Stimulated activated naive CD4-positive, alpha-beta T cell (primary cell): ENCODE measurements around the gene MYO7B.

Experiments
- DNase-seq, 6 experiments: peaks; one replicate each; lab custom pipeline; 2025; lab: John Stamatoyannopoulos, UW

Gene MYO7B

DNA sequence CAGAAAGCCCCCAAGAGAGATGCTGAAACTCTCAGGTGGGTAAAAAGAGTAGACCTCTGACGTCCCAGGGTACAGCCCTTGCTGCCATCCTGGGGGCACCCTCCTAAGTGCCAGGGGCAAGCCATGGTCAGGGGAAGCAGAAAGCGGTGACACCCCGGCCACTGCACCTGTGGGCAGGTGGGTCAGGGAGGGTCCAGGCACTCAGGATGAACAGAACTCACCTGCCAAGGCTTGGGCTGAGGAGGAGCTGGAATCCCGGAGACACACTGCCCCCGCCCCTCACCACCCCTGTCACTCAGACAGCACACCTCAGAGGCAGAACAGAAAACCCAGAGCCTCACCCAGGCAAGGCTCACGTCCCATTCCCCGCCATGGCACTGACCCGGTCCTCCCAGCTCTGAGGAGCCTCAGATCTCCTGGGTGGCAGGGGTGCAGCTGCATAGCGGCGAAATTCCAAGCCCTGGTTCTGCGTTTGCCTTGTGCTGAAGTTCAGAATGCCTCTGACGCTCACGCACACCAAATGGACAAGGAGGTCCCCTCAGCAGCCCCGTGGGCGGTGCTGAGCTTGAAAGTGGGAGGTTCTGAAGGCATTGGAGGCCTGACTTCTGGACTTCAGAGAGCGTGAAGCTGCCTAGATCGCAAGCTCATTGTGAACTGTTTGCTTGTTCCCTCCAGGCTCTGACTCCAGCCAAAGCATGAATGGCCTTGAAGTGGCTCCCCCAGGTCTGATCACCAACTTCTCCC, 114.7 kb downstream of the MYO7B start:
- no peak for DNase-seq

DNA sequence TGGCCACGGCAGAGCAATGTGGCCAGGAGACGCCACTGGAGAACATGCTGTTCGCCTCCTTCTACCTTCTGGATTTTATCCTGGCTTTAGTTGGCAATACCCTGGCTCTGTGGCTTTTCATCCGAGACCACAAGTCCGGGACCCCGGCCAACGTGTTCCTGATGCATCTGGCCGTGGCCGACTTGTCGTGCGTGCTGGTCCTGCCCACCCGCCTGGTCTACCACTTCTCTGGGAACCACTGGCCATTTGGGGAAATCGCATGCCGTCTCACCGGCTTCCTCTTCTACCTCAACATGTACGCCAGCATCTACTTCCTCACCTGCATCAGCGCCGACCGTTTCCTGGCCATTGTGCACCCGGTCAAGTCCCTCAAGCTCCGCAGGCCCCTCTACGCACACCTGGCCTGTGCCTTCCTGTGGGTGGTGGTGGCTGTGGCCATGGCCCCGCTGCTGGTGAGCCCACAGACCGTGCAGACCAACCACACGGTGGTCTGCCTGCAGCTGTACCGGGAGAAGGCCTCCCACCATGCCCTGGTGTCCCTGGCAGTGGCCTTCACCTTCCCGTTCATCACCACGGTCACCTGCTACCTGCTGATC, 115.4 kb downstream of the MYO7B start:
- no peak for DNase-seq

DNA sequence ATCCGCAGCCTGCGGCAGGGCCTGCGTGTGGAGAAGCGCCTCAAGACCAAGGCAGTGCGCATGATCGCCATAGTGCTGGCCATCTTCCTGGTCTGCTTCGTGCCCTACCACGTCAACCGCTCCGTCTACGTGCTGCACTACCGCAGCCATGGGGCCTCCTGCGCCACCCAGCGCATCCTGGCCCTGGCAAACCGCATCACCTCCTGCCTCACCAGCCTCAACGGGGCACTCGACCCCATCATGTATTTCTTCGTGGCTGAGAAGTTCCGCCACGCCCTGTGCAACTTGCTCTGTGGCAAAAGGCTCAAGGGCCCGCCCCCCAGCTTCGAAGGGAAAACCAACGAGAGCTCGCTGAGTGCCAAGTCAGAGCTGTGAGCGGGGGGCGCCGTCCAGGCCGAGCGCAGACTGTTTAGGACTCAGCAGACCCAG, 115.9 kb downstream of the MYO7B start:
- DNase-seq = no peak

DNA sequence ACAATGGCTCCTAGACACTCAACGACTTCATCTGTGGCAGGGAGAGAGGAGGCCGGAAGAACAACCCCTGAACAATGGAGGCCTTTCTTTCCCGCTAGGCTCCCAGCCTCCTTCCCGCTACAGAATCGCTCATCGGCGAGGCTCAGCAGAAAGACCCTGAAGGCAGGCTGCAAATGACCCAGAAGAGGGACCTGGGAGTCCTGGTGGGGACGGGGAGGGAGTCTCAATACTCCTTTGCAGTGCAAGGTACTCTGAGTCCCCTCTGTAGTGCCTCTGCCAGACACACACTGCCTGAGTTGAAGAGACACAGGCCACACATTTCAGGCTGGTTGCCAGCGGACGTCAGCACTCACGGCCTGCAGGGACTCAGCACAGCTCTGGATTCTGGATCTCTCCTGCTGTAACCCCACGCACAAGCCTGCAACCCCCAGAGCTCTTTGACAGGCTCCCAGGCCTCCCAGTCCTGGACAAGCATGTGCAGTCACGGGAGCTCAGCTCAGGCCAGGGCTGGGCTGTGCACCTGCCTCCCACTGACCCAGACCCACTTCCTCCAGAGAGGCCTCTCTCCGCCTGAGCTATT, 116.6 kb downstream of the MYO7B start:
- no peak for DNase-seq

- DNase-seq = no peak
Observed at GRCh38 chr2:127652786-127653357, 117.4 kb downstream of the MYO7B start.

GRCh38 chr2:127653421-127654083, 118.1 kb downstream of the MYO7B start:
- no peak for DNase-seq

DNA sequence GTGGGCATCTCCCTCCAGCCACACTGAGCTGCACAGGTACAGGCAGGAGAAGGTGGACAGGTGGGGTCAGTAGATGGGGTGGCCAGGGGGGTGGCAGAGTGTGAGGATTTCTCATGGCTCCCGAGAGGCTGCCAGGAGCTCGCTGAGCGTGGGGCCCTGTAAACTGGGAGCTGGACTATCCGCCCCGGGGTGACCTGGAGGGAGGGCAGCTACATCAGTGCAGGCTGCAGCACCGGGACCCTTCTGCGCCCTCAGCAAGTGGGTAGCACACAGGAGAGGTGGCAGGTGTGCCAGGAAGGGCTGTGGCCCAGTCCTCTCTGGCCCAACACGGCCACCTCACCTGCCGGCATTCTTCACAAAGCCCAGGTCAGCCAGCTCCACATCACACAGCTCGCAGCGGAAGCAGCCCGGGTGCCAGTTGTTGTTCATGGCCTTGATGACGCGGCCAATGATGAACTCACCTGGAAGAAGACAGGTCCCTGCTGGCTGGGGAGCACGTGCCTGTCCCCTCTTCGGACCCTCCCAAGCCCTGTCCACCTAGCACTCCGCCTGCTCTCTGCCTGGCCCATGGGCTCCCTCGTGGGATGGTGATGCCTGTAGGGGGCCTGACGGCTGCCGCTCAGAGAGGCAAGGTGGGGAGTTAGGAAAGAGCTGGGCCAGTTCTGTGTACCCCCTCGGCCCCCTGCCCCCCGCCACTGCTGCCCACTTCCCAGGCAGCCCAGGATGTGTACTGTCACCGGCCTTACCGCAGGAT, 118.8 kb downstream of the MYO7B start:
- DNase-seq = no peak

DNA sequence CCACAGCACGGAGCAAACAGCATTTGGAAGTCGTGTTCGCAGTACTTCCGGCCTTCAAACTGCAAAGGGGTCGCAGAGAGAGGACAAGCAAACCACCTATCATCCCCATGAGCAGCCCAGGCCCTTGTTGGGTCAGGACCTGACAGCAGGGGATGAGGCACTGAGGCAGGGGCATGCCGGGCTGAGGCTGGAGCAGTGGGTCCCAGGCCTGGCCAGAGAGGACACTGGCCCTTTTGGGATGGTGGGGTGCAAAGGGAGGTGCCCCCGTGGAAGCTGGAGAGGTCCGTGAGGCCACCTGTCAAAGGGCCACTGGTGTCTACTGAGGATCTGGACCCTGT, 119.3 kb downstream of the MYO7B start:
- DNase-seq = no peak

- no peak for DNase-seq
Observed at GRCh38 chr2:127655209-127656073, 120.0 kb downstream of the MYO7B start.

DNA sequence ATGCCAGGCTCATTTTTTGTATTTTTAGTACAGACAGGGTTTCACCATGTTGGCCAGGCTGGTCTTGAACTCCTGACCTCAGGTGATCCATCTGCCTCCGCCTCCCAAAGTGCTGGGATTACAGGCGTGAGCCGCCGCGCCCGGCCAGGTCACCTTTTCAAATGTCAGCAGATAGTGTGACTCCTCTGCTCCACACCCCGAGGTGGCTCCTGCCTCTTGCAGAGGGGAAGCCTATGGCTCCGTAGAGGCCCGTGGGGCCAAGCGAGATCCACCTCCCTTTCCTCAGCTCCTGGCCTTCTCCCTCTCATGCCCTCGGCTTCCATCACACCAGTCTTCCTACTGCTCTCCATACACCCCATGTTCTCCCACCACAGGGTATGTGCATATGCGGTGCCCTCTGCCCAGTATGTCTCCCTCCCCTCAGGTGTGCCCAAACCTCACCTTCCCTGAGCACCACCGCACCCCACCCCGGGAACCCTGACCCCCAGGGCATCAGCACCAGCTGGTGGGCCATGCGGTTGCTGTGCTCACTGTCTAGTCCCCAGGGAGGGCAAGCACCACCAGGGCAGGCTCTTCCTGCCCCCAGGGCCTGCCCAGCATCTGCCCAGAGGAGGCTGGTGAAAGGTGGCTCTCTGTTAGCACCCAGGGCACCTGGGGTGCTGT, 121.2 kb downstream of the MYO7B start:
- DNase-seq = no peak

DNA sequence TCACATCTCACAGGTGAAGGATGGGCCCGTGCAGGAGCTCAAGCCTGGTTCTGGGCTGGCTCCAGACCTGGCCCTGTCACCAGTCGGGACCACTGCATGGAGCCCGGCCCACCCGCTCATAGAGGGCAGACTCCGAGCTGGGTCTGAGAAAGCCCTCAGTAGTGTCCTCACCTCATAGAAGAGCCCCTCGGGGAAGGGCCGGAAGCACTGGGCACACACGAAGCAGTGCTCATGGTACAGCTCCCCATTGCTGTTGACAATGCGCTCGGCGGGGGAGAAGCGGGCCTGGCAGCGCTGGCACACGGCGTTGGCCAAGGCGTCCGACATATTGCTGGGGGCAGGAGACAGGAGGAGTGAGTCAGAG, 121.7 kb downstream of the MYO7B start:
- no peak for DNase-seq

GRCh38 chr2:127658146-127658545, 122.7 kb downstream of the MYO7B start:
- DNase-seq = no peak

DNA sequence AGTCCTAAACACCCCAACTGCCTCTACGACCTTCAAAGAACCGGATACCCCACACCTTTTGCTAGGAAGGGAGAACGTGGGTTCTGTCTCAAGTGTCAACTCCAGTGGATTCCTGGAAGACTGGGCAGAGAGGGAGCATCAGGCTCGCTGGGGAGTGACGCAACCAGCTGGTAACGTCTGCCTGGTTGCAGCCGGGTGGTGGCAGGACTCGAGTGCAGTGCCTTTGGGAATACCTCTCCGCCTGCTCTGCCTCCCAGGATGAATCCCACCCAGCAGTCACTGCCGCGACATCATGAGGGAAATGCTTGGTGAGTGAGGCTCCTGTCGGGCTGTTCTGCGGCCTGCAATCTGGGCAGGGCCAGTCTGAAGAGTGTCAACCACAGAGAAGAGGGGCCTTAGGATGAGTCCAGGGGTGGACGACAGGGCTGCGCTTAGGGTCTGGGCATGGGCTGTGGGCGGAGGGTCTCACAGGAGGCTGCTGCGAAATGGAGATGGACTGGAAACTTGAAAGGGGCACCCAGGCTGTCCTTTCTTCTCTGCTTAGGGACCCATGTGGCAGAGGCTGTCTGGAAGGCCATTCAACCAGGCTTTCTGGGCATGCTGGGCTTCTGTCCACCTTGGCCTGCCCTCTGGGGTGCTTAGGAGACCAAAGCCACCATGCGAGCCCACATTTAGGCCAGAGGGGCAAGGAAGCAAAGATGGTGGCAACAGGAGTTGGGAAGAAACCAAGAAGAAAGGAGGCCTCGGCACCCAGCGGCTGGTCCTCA, 123.3 kb downstream of the MYO7B start:
- DNase-seq = no peak

GRCh38 chr2:127659408-127660290, 124.2 kb downstream of the MYO7B start:
- no peak for DNase-seq

DNA sequence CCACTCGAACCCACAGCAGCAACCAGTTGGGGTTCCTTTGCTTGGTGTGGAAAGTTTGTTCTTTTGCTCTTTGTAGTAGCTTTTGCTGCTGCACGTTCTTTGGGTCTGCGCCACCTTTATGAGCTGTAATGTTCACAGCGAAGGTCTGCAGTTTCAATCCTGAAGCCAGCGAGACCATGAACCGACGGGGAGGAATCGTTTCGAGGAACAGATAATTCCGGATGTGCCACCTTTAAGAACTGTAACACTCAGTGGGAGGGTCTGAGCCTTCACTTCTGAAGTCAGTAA, 124.8 kb downstream of the MYO7B start:
- DNase-seq = no peak

DNA sequence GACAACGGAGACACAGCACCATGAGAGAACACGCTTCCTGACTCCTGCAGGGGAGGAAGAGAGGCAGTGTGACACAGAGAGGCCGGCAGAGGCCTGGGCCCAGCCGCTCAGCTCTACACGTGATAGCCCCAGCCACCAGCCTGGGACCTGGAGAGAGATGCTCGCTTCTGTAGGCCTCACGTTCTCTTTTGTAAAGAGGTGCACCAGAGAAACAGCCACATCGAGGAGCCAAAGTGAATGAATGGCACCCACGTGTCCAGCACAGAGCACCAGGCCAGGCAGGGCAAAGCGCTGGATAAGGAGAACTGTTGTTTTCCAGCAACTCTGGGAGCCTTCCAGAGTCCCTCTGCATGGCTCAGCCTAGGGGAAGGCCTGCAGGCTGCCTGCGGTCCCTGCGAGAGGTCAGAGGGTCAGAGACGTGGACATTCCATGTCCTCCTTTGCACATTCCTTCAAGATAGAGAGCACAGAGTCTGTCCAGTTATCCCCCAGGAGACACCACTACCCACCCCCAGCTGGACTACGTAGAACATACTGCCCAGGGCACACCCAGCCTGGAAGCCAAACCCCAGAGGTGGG, 125.7 kb downstream of the MYO7B start:
- no peak for DNase-seq

DNA sequence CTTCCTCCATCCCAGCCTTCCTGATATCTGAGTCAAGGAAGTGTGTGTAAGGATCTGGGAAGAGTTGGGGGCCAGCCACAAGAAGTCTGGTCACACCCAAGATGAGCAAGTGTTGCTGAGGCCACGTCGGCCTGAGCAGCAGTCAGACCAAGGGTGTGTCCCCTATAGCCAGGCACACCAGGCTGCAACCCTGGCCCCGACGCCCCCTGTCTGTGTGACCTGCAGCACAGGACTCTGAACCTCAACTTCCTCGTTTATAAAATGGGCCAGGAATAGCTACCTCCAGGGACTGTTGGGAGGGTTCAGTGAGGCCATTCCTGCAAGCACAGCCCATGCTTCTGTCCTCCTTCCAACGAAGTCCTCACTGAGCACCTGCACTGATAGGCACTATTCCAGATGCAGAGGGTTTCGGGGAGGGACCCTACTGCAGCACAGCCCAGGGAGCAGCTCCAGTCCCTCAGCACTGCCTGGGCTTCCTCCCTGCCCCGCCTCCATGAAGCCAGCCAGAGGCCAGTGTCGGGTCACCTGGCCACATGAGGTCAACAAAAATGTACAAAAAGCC, 126.5 kb downstream of the MYO7B start:
- no peak for DNase-seq

DNA sequence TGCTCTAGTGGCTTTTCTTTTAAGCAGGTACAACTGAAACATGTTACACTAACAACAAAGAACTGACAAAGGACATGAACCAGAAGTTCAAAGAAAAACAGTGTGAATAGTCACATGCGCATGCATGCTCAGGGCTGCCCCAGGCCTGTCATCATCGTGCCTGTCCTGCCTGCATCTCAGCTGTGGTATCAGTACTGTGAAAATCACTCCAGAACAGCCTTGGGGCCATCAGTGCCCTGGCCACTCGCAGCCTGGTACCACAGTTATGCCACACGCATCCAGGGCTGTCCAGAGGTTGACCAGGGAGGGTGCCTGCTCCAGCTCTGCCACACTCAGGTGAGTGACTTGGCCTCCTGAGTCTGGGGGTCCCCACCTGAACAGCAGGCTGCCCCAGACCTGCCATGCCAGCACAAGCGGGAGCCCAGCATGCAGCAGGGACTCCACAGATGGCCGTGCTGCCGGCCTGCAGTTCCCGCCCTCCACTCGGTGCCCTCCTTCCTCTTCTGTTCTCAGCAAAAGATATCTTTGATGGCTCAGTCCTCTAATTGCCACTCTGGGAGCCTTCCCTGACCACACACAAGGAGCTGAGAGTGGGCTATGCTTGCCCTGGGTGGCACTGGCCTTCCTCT, 127.6 kb downstream of the MYO7B start:
- no peak for DNase-seq
